IMR-90 (cell line): ENCODE results near the gene DIRAS3. TPM values are rescaled to one million over a fixed set of nuclear protein-coding genes. Genes with fewer than 3 reads are reported as not detected.
A peak's percentile ranks its signal among the peaks of the same experiment; 100 is the strongest.

ENCODE experiments used
- ATAC-seq: fragments of 200-7000 bp; cut with Tn5 transposase; 2 replicates; pipeline ENCODE4 v1.9.1; 2020; ENCODE audit warnings: low read depth, mild to moderate bottlenecking, moderate library complexity
- BruUV-seq: library from RNA; stranded (reverse); fragments of 400-500 nt; replicated peaks from 2 replicates; lab custom pipeline; 2021; lab: Mats Ljungman, UMichigan
- CTCF ChIA-PET: fragments of 300-600 bp; formaldehyde crosslinking; extraction: SDS; loops from one replicate; lab custom pipeline; 2021; ENCODE audit warnings: antibody characterized with exemption; lab: Yijun Ruan, JAX
- POLR2A ChIA-PET: fragments of 300-600 bp; sonication (Branson Sonifier 250); formaldehyde crosslinking; loops from one replicate; lab custom pipeline; 2022; ENCODE audit warnings: antibody characterized with exemption; ENCODE audit not compliant: unreplicated experiment; lab: Charles Lee
- DNase-seq: peaks from one replicate; pipeline ENCODE4 v3.0.0; 2013
- H2AFZ ChIP-seq: replicated peaks from 2 replicates; pipeline ENCODE3; 2013; ENCODE audit warnings: low read length, mild to moderate bottlenecking; ENCODE audit not compliant: poor library complexity
- H2AK5ac ChIP-seq: 2 replicates; pipeline ENCODE4 v1.6.1; 2013; ENCODE audit warnings: low read depth, low read length, inconsistent platforms
- H2AK9ac ChIP-seq: replicated peaks from 2 replicates; pipeline ENCODE3; 2013; ENCODE audit warnings: mild to moderate bottlenecking, low read depth, low read length, moderate library complexity; ENCODE audit not compliant: poor library complexity
- H2BK120ac ChIP-seq: 2 replicates; pipeline ENCODE4 v1.6.1; 2013; ENCODE audit warnings: low read depth, low read length, inconsistent platforms
- H2BK15ac ChIP-seq: 3 replicates; pipeline ENCODE4 v1.6.1; 2013; ENCODE audit warnings: low read depth, low read length, inconsistent platforms
- H2BK20ac ChIP-seq: 2 replicates; pipeline ENCODE4 v1.6.1; 2013; ENCODE audit warnings: low read depth, mild to moderate bottlenecking, inconsistent platforms, low read length, moderate library complexity
- H2BK5ac ChIP-seq: 2 replicates; pipeline ENCODE4 v1.6.1; 2013; ENCODE audit warnings: mild to moderate bottlenecking, low read depth, low read length, inconsistent platforms; ENCODE audit not compliant: poor library complexity, severe bottlenecking
- H3K14ac ChIP-seq: replicated peaks from 2 replicates; pipeline ENCODE4 v1.6.1; 2013; ENCODE audit warnings: low read depth, low read length, inconsistent platforms
- H3K18ac ChIP-seq: 2 replicates; pipeline ENCODE4 v1.6.1; 2013; ENCODE audit warnings: low read depth, low read length, control low read depth
- H3K23ac ChIP-seq: 2 replicates; pipeline ENCODE4 v1.6.1; 2013; ENCODE audit warnings: low read depth, low read length, inconsistent platforms
- H3K27ac ChIP-seq: 2 replicates; pipeline ENCODE4 v1.5.1; 2013; ENCODE audit warnings: mild to moderate bottlenecking, control low read depth, low read length; ENCODE audit not compliant: insufficient read depth
- H3K27me3 ChIP-seq: 2 replicates; pipeline ENCODE4 v1.6.1; 2013; ENCODE audit warnings: low read length; ENCODE audit not compliant: control insufficient read depth, insufficient read depth
- H3K36me3 ChIP-seq: 2 replicates; pipeline ENCODE4 v1.6.1; 2013; ENCODE audit warnings: low read length, mixed read lengths; ENCODE audit not compliant: control insufficient read depth, insufficient read depth
- H3K4ac ChIP-seq: 2 replicates; pipeline ENCODE4 v1.6.1; 2013; ENCODE audit warnings: low read depth, low read length, inconsistent platforms
- H3K4me1 ChIP-seq: 2 replicates; pipeline ENCODE4 v1.6.1; 2013; ENCODE audit warnings: low read length, mixed read lengths; ENCODE audit not compliant: control insufficient read depth, insufficient read depth
- H3K4me2 ChIP-seq: 2 replicates; pipeline ENCODE4 v1.6.1; 2013; ENCODE audit warnings: low read depth, mild to moderate bottlenecking, control low read depth, low read length, moderate library complexity
- H3K4me3 ChIP-seq: 2 replicates; pipeline ENCODE4 v1.5.1; 2013; ENCODE audit warnings: low read depth, mild to moderate bottlenecking, control low read depth, low read length, moderate library complexity; ENCODE audit not compliant: insufficient read depth
- H3K56ac ChIP-seq: 2 replicates; pipeline ENCODE4 v1.6.1; 2013; ENCODE audit warnings: low read length, inconsistent platforms; ENCODE audit not compliant: insufficient read depth; ENCODE audit errors: extremely low read depth
- H3K79me1 ChIP-seq, 2 experiments: 2 replicates each; pipeline ENCODE4 v1.6.1; 2013; ENCODE audit warnings: low read length in 2 of 2, inconsistent platforms in 1 of 2, low read depth in 1 of 2
- H3K9ac ChIP-seq: 2 replicates; pipeline ENCODE4 v1.6.1; 2013; ENCODE audit warnings: low read depth, low read length, control low read depth
- H3K9me1 ChIP-seq: 2 replicates; pipeline ENCODE4 v1.6.1; 2013; ENCODE audit warnings: low read length, inconsistent platforms; ENCODE audit not compliant: insufficient read depth
- H3K9me3 ChIP-seq: 2 replicates; pipeline ENCODE4 v1.6.1; 2013; ENCODE audit warnings: low read length; ENCODE audit not compliant: control insufficient read depth, insufficient read depth
- H4K20me1 ChIP-seq: 2 replicates; pipeline ENCODE4 v1.6.1; 2013; ENCODE audit warnings: low read length, inconsistent platforms; ENCODE audit not compliant: insufficient read depth
- H4K5ac ChIP-seq: 2 replicates; pipeline ENCODE4 v1.6.1; 2013; ENCODE audit warnings: mild to moderate bottlenecking, low read depth, low read length, control low read depth
- H4K8ac ChIP-seq, 2 experiments: 2 replicates each; pipeline ENCODE4 v1.6.1; 2013; ENCODE audit warnings: low read depth in 2 of 2, low read length in 2 of 2, control low read depth in 1 of 2, inconsistent platforms in 1 of 2
- H4K91ac ChIP-seq: 2 replicates; pipeline ENCODE4 v1.6.1; 2013; ENCODE audit warnings: low read depth, low read length, inconsistent platforms; ENCODE audit not compliant: insufficient read depth
- CEBPB ChIP-seq: IDR thresholded peaks from 2 replicates; pipeline ENCODE4 v1.6.1; 2012; ENCODE audit warnings: low read depth, low read length, improper control_type of control experiment
- CHD1 ChIP-seq: IDR thresholded peaks from 2 replicates; pipeline ENCODE4 v1.6.1; 2012; ENCODE audit warnings: low read depth, low read length, improper control_type of control experiment
- CTCF ChIP-seq: conservative IDR thresholded peaks from 2 replicates; pipeline ENCODE4 v1.5.1; 2012; ENCODE audit warnings: mild to moderate bottlenecking, low read depth, low read length, improper control_type of control experiment
- ELK1 ChIP-seq: fragments of 150-350 bp; IDR thresholded peaks from 2 replicates; pipeline ENCODE4 v1.6.1; 2016; ENCODE audit warnings: low read depth, mild to moderate bottlenecking, low read length, moderate library complexity, borderline replicate concordance
- FOS ChIP-seq: fragments of 150-350 bp; IDR thresholded peaks from 2 replicates; pipeline ENCODE4 v1.6.1; 2016; ENCODE audit warnings: low read depth, low read length
- MAFK ChIP-seq: IDR thresholded peaks from 2 replicates; pipeline ENCODE4 v1.6.1; 2012; ENCODE audit warnings: low read depth, low read length, improper control_type of control experiment
- MAZ ChIP-seq: IDR thresholded peaks from 2 replicates; pipeline ENCODE4 v1.6.1; 2012; ENCODE audit warnings: low read depth, mild to moderate bottlenecking, low read length, improper control_type of control experiment, moderate library complexity, borderline replicate concordance
- MXI1 ChIP-seq: IDR thresholded peaks from 2 replicates; pipeline ENCODE4 v1.6.1; 2012; ENCODE audit warnings: low read depth, mild to moderate bottlenecking, low read length, moderate library complexity, borderline replicate concordance
- NFE2L2 ChIP-seq: fragments of 150-350 bp; IDR thresholded peaks from 2 replicates; pipeline ENCODE4 v1.6.1; 2016; ENCODE audit warnings: low read depth, mild to moderate bottlenecking, low read length
- RAD21 ChIP-seq: IDR thresholded peaks from 2 replicates; pipeline ENCODE4 v1.6.1; 2012; ENCODE audit warnings: low read length, improper control_type of control experiment
- RFX5 ChIP-seq: IDR thresholded peaks from 2 replicates; pipeline ENCODE4 v1.8.0; 2012; ENCODE audit warnings: low read depth, mild to moderate bottlenecking, low read length, moderate library complexity
- SMC3 ChIP-seq: fragments of 150-350 bp; IDR thresholded peaks from 2 replicates; pipeline ENCODE4 v1.6.1; 2016; ENCODE audit warnings: low read depth, mild to moderate bottlenecking, antibody characterized with exemption, low read length, moderate library complexity
- USF2 ChIP-seq: fragments of 150-350 bp; IDR thresholded peaks from 2 replicates; pipeline ENCODE4 v1.6.1; 2017; ENCODE audit warnings: mild to moderate bottlenecking, antibody characterized with exemption, low read length, low read depth
- WGBS, 2 experiments: methylation state at CpG; one replicate each; pipeline versions ENCODE4 v1.1.5 to v1.1.7; 2013; ENCODE audit warnings: missing lambda C conversion rate in 2 of 2; ENCODE audit not compliant: insufficient read length in 1 of 2; ENCODE audit errors: extremely low coverage in 2 of 2; 5-methylcytosine and 5-hydroxymethylcytosine counted together
- dilution Hi-C: fragments of 300-500 bp; cut with HindIII; formaldehyde crosslinking; loops from one replicate; pipeline ENCODE4 v1.14.3; 2018; ENCODE audit warnings: low sequenced_read_pairs; ENCODE audit not compliant: unreplicated experiment
- in situ Hi-C: fragments of 300-500 bp; cut with MboI; formaldehyde crosslinking; loops from 3 replicates; pipeline ENCODE4 v1.14.3; 2019; ENCODE audit warnings: low sequenced_read_pairs, inconsistent platforms, mixed read lengths
- intact Hi-C: fragments of 100-400 bp; cut with micrococcal nuclease; formaldehyde crosslinking; loops from 2 replicates; pipeline ENCODE4 v1.10.0; 2022
- polyA plus RNA-seq, 3 experiments: library from polyadenylated mRNA; depleted of rRNA; stranded (reverse); fragments of >200 nt; gene quantifications; 2 replicates each; pipeline ENCODE4 v1.2.3, GENCODE V29; 2012; ENCODE audit warnings: low replicate concordance in 1 of 3
- total RNA-seq: library from RNA; depleted of rRNA; stranded (reverse); fragments of >200 nt; gene quantifications from 2 replicates; pipeline ENCODE4 v1.2.3, GENCODE V29; 2012

The DIRAS3 gene
- total and polyA plus RNA-seq, 2 of the 4 experiments (the other 2 are of a cell fraction): 8.6 to 14.6 TPM

GRCh38 chr1:68011657-68012375, 38.6 kb downstream of the DIRAS3 start (continued):
- no peak for TF ChIP-seq NFE2L2

GRCh38 chr1:68010543-68010942, 39.9 kb downstream of the DIRAS3 start:
- H3K27ac ChIP-seq: no peak overlapping the region
- no peaks in the 10 kb centered on the region for H4K20me1 ChIP-seq
- no peak overlapping the region for H3K4me2 ChIP-seq
- H2BK15ac ChIP-seq: no peak overlapping the region
- no peak overlapping the region for H2AK9ac ChIP-seq
- H3K4ac ChIP-seq: no peak overlapping the region
- WGBS, 2 experiments: no CpG with 5 or more reads among the region's 4 CpGs
- no peak overlapping the region for H2BK5ac ChIP-seq
- no peak overlapping the region for H3K23ac ChIP-seq
- TF ChIP-seq FOS: no peak
- TF ChIP-seq RAD21: no peak
- no peak for TF ChIP-seq MAZ
- no peak for TF ChIP-seq MAFK
- no peak for TF ChIP-seq CHD1
- no peak for TF ChIP-seq MXI1
- TF ChIP-seq USF2: no peak
- no peak for TF ChIP-seq CEBPB
- TF ChIP-seq CTCF: no peak
- TF ChIP-seq RFX5: no peak
- TF ChIP-seq SMC3: no peak
- no peak for TF ChIP-seq ELK1
- H3K9me1 ChIP-seq: no peaks in the 10 kb centered on the region
- in situ Hi-C loops: no loop called here
- dilution Hi-C loops: no loop called here
- no peak overlapping the region for H3K4me3 ChIP-seq
- POLR2A ChIA-PET: no interaction called here
- ATAC-seq (no peak), DNase-seq (peak; percentile 46)
- H2AFZ ChIP-seq: no peak overlapping the region
- no peak overlapping the region for H2BK20ac ChIP-seq
- H3K9me3 ChIP-seq: no peaks in the 10 kb centered on the region
- CTCF ChIA-PET: interaction anchor here (0.6 to 2.0 kb wide), 4 partner anchors 12 to 156 kb away, joined by 3 to 7 read pairs (median 4); no protein-coding TSS in a partner anchor
- no peaks in the 10 kb centered on the region for H3K36me3 ChIP-seq
- H4K5ac ChIP-seq: no peak overlapping the region
- no peaks in the 10 kb centered on the region for H3K27me3 ChIP-seq
- intact Hi-C loops: loop anchor here (1.0 to 2.0 kb wide), 2 partner anchors 157 to 244 kb away; no protein-coding TSS in a partner anchor
- H3K79me1 ChIP-seq: no peaks in the 10 kb centered on the region
- no peak overlapping the region for H4K91ac ChIP-seq
- H3K9ac ChIP-seq: no peak overlapping the region
- no peaks in the 10 kb centered on the region; the same call in 1 of the 2 replicates for H3K4me1 ChIP-seq
- H3K18ac ChIP-seq: no peak overlapping the region
- no peak overlapping the region for H2AK5ac ChIP-seq
- no peak overlapping the region for H3K14ac ChIP-seq
- H3K56ac ChIP-seq: no peak overlapping the region
- H2BK120ac ChIP-seq: no peak overlapping the region
- no TSS peak for BruUV-seq
- peak overlapping the region in 1 of 2 experiments; percentile 57; a peak in 1 of 4 replicates for H4K8ac ChIP-seq
